ENCODE measurements around the gene F8. TPM values are rescaled to one million over a fixed set of nuclear protein-coding genes. Genes with fewer than 3 reads are reported as not detected.

Gene F8
- total RNA-seq, 6 donors from 2014 or later, result 4.3 to 47.1 (median 21.7) TPM

DNA sequence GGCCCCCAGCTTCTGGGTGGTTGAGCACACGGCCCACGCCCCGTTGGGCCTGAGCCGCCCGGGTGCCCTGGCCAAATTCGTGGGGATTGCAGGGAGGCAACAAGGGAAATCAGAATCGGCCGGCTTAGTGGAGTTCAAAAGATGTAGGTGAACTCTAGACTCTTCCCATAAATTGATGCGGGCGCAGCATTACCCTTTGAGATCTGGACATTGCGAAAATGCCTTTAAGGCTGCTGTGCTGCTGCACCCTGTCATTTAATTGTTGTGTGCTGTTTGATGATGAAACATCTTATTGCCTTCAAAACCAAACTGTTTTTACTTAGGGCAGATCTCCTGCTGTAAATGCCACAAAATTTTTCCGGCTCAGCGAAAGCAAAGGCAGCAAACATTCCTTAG is 216.8 kb downstream of the F8 start:
- H3K4me1 ChIP-seq, result peaks cover 0 to 7% (median 5%) of the 10 kb centered on the region in 4 donors
- DNase-seq (no peak), ATAC-seq (ENCODE audit: low FRiP score in 2 of 2) (peak in 1 of 2 donors; percentile 25)
- peak overlapping the region in 3 of 4 donors; percentile 50 to 81 (median 69) for H3K4me3 ChIP-seq
- WGBS, 2 donors, result 20 to 53% methylated on average over 1 to 9 of the region's 13 CpGs
- H3K9me3 ChIP-seq, result no peaks in the 10 kb centered on the region
- TF ChIP-seq POLR2A (IDR thresholded peaks at IDR 0.05) (peak in 1 of 4 donors; percentile 3), CTCF (IDR thresholded peaks at IDR 0.05) (no peak)
- H3K36me3 ChIP-seq, result no peaks in the 10 kb centered on the region
- H3K27ac ChIP-seq, result peak overlapping the region; percentile 30 to 87 (median 71)
- H3K27me3 ChIP-seq, result no peaks in the 10 kb centered on the region

- 0 to 41% methylated on average over 4 to 65 of the region's 65 CpGs for WGBS, 2 donors
- Histone ChIP-seq H3K9me3 (no peaks in the 10 kb centered on the region), H3K4me3 (peak within 1 kb of the TSS; percentile 49 to 81 (median 60)), H3K4me1 (peaks cover 5 to 11% (median 7%) of the 10 kb centered on the region in 4 donors), H3K36me3 (no peaks in the 10 kb centered on the region), H3K27ac (peak within 1 kb of the TSS; percentile 67 to 87 (median 82)), H3K27me3 (no peaks in the 10 kb centered on the region)
- peak; percentile 95 to 100 for ATAC-seq (ENCODE audit: low FRiP score in 2 of 2)
- peak; percentile 78 to 96 for DNase-seq
- peak in 3 of 6 experiments; percentile 5 to 16 (median 7) for TF ChIP-seq CTCF (IDR thresholded peaks at IDR 0.05)
- TF ChIP-seq POLR2AphosphoS5 (IDR thresholded peaks at IDR 0.05), result peak in 1 of 2 donors; percentile 48
- TF ChIP-seq POLR2A (IDR thresholded peaks at IDR 0.05), result peak in 1 of 4 donors; percentile 78
- TF ChIP-seq EP300 (IDR thresholded peaks at IDR 0.05), result no peak
Measured at GRCh38 chrX:154804957-154805695, 217.4 kb downstream of the F8 start, which contains the start of gene MPP1. MPP1 (minus strand) TSS chrX:154805485; CDS start chrX:154805373, 112 bp downstream.

DNA sequence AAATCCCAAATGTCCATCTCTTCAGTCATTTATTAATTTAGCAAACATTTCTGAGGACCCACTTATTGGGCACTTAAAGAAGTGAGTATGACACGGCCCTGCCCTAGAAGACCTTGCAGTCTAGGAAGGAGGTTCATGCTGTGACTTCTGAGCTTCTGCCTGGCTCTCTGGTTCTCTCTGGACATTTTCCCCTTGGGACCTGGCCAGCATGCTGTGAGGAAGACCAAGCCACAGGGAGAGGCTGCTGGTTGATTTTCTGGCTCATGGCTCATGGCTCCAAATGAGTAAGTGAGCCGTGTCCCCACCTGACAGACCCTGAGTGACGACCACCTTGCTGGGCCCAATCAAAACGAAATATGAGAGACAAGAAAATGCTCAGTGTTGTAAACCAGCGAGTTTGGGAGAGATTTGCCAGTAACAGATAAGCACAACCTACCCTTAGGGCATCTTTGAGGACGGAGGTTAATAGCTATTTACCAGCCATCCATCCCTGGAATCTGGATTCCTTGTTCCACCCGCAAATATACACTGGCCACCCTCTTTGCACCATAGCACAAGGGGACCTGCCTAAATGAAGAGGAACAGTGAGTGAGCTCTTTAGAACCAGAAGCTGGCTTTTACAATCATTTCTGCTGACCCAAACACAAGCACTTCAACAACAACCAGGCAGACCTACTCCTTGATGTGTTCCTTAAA is 218.1 kb downstream of the F8 start:
- H3K36me3 ChIP-seq, result no peaks in the 10 kb centered on the region
- H3K27ac ChIP-seq, result peak overlapping the region; percentile 67 to 87 (median 82)
- DNase-seq (no peak), ATAC-seq (ENCODE audit: low FRiP score in 2 of 2) (peak in 1 of 2 donors; percentile 14)
- H3K4me3 ChIP-seq, result peak overlapping the region; percentile 49 to 81 (median 60)
- WGBS, 2 donors, result 34 to 39% methylated on average over 6 to 7 of the region's 7 CpGs
- H3K4me1 ChIP-seq, result peaks cover 13 to 19% (median 14%) of the 10 kb centered on the region in 4 donors
- no peaks in the 10 kb centered on the region for H3K27me3 ChIP-seq
- no peaks in the 10 kb centered on the region for H3K9me3 ChIP-seq
- TF ChIP-seq POLR2A (IDR thresholded peaks at IDR 0.05), result no peak
- no peak for TF ChIP-seq POLR2AphosphoS5 (IDR thresholded peaks at IDR 0.05)
- TF ChIP-seq EP300 (IDR thresholded peaks at IDR 0.05), result no peak
- TF ChIP-seq CTCF (IDR thresholded peaks at IDR 0.05), result no peak

- Histone ChIP-seq H3K4me3 (peak overlapping the region in 1 of 4 donors; percentile 81), H3K36me3 (no peaks in the 10 kb centered on the region), H3K9me3 (no peaks in the 10 kb centered on the region), H3K27ac (peak overlapping the region in 2 of 4 donors; percentile 26 to 60), H3K27me3 (no peaks in the 10 kb centered on the region), H3K4me1 (peaks cover 13 to 25% (median 16%) of the 10 kb centered on the region in 4 donors)
- DNase-seq, result no peak
- no peak for ATAC-seq (ENCODE audit: low FRiP score in 2 of 2)
- 58 to 67% methylated on average over 2 of the region's 2 CpGs for WGBS, 2 donors
- TF ChIP-seq POLR2AphosphoS5 (IDR thresholded peaks at IDR 0.05) (no peak), EP300 (IDR thresholded peaks at IDR 0.05) (no peak), CTCF (IDR thresholded peaks at IDR 0.05) (no peak), POLR2A (IDR thresholded peaks at IDR 0.05) (no peak)
Measured at GRCh38 chrX:154802947-154803346, 219.6 kb downstream of the F8 start.
